ENCODE measurements around the gene MALRD1.

DNA sequence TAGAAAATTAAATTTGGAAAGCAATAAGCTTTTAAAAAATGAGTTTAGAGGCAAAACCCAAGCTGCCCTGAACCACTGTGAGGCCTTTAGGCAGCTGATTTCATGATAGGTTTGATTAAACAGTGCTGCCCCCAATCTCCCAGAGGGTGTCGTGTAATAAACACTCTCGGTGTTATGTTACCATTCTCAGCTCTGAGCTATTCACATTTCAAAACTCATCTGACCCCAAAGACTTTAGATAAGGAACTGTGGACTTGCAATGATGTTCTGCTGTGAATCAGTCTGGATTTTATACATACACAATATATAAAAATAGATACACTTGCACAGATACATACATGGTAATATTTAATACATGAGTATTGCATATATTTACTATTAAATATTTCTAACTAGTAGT lies 120.4 kb downstream of the MALRD1 start:
- TF ChIP-seq POLR2AphosphoS5 (IDR thresholded peaks at IDR 0.05; ENCODE audit: low read depth, low read length) (no peak), POLR2A (IDR thresholded peaks at IDR 0.05; ENCODE audit: low read depth, low read length) (no peak), TAF1 (IDR thresholded peaks at IDR 0.05; ENCODE audit: low read depth, low read length) (no peak), PAX5 (IDR thresholded peaks at IDR 0.05; ENCODE audit: insufficient read depth, low read length, severe bottlenecking) (no peak), POU2F2 (IDR thresholded peaks at IDR 0.05; ENCODE audit: low read depth, low read length) (no peak), SPI1 (IDR thresholded peaks at IDR 0.05; ENCODE audit: low read depth, low read length) (no peak)

Data from GM12891 (cell line).